Mammary epithelial cell (primary cell): Measurements from ENCODE around the gene CSNK2A3.

Experiments
- EZH2 ChIP-seq: IDR thresholded peaks from 2 replicates; pipeline ENCODE4 v1.6.1; 2012; ENCODE audit warnings: low read length, inconsistent platforms, borderline replicate concordance
- TF ChIP-seq, protein P1 (sequence below), 2 donors: IDR thresholded peaks in 1 of 2; conservative IDR thresholded peaks in 1 of 2; 2 replicates each; pipeline ENCODE4 v1.5.1; 2011 to 2012; ENCODE audit warnings: inconsistent platforms in 2 of 2, low read length in 2 of 2, mild to moderate bottlenecking in 2 of 2, control low read depth in 1 of 2, low read depth in 1 of 2; ENCODE audit not compliant: insufficient read depth in 1 of 2; ENCODE audit errors: extremely low read depth in 1 of 2

DNA sequence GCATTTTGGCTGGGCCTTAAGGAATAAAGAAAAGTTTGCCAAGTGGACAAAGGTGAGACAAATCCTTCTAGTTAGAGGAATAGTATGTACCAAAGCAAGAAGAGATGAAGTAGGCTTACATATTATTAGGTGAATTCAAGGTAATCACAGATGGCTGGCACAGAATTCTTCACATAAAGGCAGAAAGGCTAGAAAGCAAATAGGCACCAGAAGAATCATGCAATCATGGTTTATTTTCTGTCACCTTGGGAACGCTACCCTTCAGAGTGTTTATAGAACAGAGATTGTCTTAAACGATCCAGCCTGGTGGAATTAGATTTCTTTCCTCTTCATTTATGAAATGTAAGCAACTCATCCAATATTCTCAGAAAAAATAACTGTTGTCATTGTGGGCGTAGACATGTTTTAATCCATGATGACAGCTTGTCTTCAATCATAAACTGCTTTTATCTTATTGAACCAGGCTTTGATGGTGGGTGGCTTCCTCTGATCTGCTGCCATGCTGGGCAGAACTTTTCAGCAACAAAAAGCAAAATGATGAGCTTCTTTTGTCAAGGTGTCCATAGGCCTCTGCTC is 49.0 kb upstream of the CSNK2A3 start:
- TF ChIP-seq EZH2 = no peak
- TF ChIP-seq, protein P1, sequence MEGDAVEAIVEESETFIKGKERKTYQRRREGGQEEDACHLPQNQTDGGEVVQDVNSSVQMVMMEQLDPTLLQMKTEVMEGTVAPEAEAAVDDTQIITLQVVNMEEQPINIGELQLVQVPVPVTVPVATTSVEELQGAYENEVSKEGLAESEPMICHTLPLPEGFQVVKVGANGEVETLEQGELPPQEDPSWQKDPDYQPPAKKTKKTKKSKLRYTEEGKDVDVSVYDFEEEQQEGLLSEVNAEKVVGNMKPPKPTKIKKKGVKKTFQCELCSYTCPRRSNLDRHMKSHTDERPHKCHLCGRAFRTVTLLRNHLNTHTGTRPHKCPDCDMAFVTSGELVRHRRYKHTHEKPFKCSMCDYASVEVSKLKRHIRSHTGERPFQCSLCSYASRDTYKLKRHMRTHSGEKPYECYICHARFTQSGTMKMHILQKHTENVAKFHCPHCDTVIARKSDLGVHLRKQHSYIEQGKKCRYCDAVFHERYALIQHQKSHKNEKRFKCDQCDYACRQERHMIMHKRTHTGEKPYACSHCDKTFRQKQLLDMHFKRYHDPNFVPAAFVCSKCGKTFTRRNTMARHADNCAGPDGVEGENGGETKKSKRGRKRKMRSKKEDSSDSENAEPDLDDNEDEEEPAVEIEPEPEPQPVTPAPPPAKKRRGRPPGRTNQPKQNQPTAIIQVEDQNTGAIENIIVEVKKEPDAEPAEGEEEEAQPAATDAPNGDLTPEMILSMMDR (conservative IDR thresholded peaks at IDR 0.05 in 1 of 2, IDR thresholded peaks at IDR 0.05 in 1 of 2; ENCODE audit: extremely low read depth in 1 of 2, insufficient read depth in 1 of 2, low read depth in 1 of 2, low read length in 2 of 2) = no peak
